ENCODE data around the gene RUNX2. TPM values are rescaled to one million over a fixed set of nuclear protein-coding genes. Genes with fewer than 3 reads are reported as not detected.

The RUNX2 gene
- total and polyA plus RNA-seq, 8 donors = 0.80 to 18.7 (median 2.7) TPM; not detected in 1

- Histone ChIP-seq H3K36me3 (no peaks in the 10 kb centered on the region), H3K9me3 (no peaks in the 10 kb centered on the region), H3K27ac (peak overlapping the region in 1 of 5 donors; percentile 23), H3K4me3 (no peak overlapping the region), H3K4me1 (peaks cover 21 to 51% (median 26%) of the 10 kb centered on the region in 4 donors), H3K27me3 (no peaks in the 10 kb centered on the region)
- WGBS, 5 donors = 62 to 80% (median 72%) methylated on average over 3 of the region's 3 CpGs
- no peak for TF ChIP-seq CTCF (IDR thresholded peaks at IDR 0.05)
- no peak for TF ChIP-seq POLR2A (IDR thresholded peaks at IDR 0.05)
- TF ChIP-seq EP300 (IDR thresholded peaks at IDR 0.05) = no peak
- TF ChIP-seq POLR2AphosphoS5 (IDR thresholded peaks at IDR 0.05) = no peak
- DNase-seq = no peak
- intact Hi-C loops (cut with DNase I; ENCODE audit: low total_unique reads) = no loop called here
Observed at GRCh38 chr6:45477790-45478189, 149.7 kb downstream of the RUNX2 start.

DNA sequence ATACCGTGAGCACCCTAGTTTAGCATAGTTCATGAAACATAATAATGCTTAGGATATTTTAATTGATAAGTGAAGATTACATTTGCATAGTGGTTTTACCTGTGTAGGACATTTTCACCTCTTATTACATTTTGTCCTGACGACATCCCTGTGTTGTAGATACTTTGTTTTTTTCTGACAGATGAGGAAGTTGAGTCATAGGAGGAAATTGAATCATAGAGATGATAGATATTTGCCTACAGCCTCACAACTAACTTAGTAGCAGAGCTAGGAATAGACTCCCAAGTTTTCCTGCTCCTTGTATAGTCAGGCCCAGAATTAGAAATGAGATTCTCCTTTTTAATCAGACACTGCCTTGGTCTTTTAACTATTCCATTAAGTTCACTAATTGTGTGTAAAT, 150.1 kb downstream of the RUNX2 start:
- peaks cover 17 to 46% (median 21%) of the 10 kb centered on the region in 4 donors for H3K4me1 ChIP-seq
- intact Hi-C loops (cut with DNase I; ENCODE audit: low total_unique reads) = no loop called here
- no peak for TF ChIP-seq CTCF (IDR thresholded peaks at IDR 0.05)
- no peak for TF ChIP-seq POLR2A (IDR thresholded peaks at IDR 0.05)
- no peak for TF ChIP-seq EP300 (IDR thresholded peaks at IDR 0.05)
- no peak for TF ChIP-seq POLR2AphosphoS5 (IDR thresholded peaks at IDR 0.05)
- no peak overlapping the region for H3K4me3 ChIP-seq
- DNase-seq = no peak
- no peaks in the 10 kb centered on the region for H3K9me3 ChIP-seq
- H3K36me3 ChIP-seq = no peaks in the 10 kb centered on the region
- 60 to 70% (median 66%) methylated on average over 2 of the region's 2 CpGs for WGBS, 5 donors
- peak overlapping the region in 1 of 5 donors; percentile 23 for H3K27ac ChIP-seq
- no peaks in the 10 kb centered on the region for H3K27me3 ChIP-seq

DNA sequence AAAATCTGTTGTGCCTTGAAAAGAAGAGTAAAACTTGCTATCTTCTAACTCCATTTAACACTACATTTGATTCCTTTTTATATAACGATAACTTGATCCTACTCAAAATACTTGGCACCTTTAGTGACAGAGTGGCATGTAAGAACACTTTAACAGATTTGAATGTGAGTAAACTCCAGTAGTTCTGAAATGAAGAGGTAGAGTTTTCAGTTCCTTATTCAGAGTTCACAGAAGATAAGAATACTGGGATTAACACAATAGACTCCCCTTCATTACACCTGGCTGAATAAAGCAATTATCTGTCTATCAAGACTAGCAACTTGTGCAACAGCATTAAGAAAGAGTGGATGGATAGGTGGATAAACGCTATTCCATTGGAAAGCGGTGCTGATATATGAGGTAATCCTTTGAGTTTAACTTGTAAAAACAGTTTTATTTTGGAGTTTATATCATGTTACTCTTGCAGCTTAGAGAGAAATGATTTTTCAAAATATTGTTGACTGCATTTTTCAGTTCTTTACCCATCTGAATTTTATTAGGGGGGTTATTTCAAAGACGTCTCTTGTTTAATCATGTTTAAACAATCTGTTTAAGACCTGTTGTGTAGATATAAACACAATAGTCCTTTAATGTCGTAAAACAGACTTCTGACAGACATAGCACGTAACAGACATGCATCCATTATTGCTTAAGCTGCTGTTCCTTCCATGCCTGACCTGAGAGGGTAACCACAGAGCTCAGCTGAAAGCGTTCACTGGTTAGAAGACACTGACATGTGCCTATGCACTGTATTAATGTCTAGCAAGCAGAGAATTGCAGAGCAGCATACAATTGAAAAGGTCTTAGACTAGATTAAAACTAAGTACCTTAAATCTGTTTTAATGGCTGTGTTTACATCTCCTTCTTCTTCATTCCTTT, 152.0 kb downstream of the RUNX2 start:
- intact Hi-C loops (cut with DNase I; ENCODE audit: low total_unique reads) = no loop called here
- no peak overlapping the region for H3K4me3 ChIP-seq
- H3K27ac ChIP-seq = peak overlapping the region in 2 of 5 donors; percentile 12 to 44
- no peaks in the 10 kb centered on the region for H3K36me3 ChIP-seq
- no peak for TF ChIP-seq EP300 (IDR thresholded peaks at IDR 0.05)
- no peak for TF ChIP-seq POLR2A (IDR thresholded peaks at IDR 0.05)
- no peak for TF ChIP-seq CTCF (IDR thresholded peaks at IDR 0.05)
- no peak for TF ChIP-seq POLR2AphosphoS5 (IDR thresholded peaks at IDR 0.05)
- H3K4me1 ChIP-seq = peaks cover 8 to 40% (median 14%) of the 10 kb centered on the region in 4 donors
- WGBS, 5 donors = 27 to 42% (median 36%) methylated on average over 7 of the region's 7 CpGs
- no peaks in the 10 kb centered on the region for H3K27me3 ChIP-seq
- H3K9me3 ChIP-seq = no peaks in the 10 kb centered on the region
- DNase-seq = peak in 1 of 2 donors; percentile 36

GRCh38 chr6:45480752-45481415, 152.8 kb downstream of the RUNX2 start:
- Histone ChIP-seq H3K36me3 (no peaks in the 10 kb centered on the region), H3K27ac (peak overlapping the region in 2 of 5 donors; percentile 12 to 44), H3K4me3 (no peak overlapping the region), H3K9me3 (no peaks in the 10 kb centered on the region), H3K4me1 (peaks cover 8 to 40% (median 14%) of the 10 kb centered on the region in 4 donors), H3K27me3 (no peaks in the 10 kb centered on the region)
- 47 to 60% (median 55%) methylated on average over 7 of the region's 7 CpGs for WGBS, 5 donors
- TF ChIP-seq POLR2AphosphoS5 (IDR thresholded peaks at IDR 0.05) = no peak
- TF ChIP-seq POLR2A (IDR thresholded peaks at IDR 0.05) = no peak
- no peak for TF ChIP-seq CTCF (IDR thresholded peaks at IDR 0.05)
- no peak for TF ChIP-seq EP300 (IDR thresholded peaks at IDR 0.05)
- DNase-seq = peak in 1 of 2 donors; percentile 44
- intact Hi-C loops (cut with DNase I; ENCODE audit: low total_unique reads) = no loop called here

Measured in stomach (tissue), 9 donors.